H1 (cell line): Measurements from ENCODE around the gene OPCML. TPM values are rescaled to one million over a fixed set of nuclear protein-coding genes. Genes with fewer than 3 reads are reported as not detected.

Source experiments
- CHD7 ChIP-seq: fragments of 300-600 bp; sonication (generic); IDR thresholded peaks from 2 replicates; pipeline ENCODE4 v1.7.1; 2012; ENCODE audit warnings: low read length, moderate library complexity, mild to moderate bottlenecking, inconsistent platforms; ENCODE audit not compliant: insufficient replicate concordance
- ZNF274 ChIP-seq: IDR thresholded peaks from 2 replicates; pipeline ENCODE4 v1.7.0; 2012; ENCODE audit warnings: low read length, borderline replicate concordance; ENCODE audit errors: extremely low read depth
- polyA plus RNA-seq, 7 experiments: library from polyadenylated mRNA; depleted of rRNA in 3 of 7; stranded (reverse) in 5 of 7; unstranded in 2 of 7; fragments of >200 nt in 5 of 7; fragments of 200-250 nt in 2 of 7; gene quantifications; 1 replicate in 5 of 7; 2 replicates in 1 of 7; 4 replicates in 1 of 7; pipeline versions ENCODE4 v1.2.1 to v1.2.3, GENCODE V29; 2011 to 2013; ENCODE audit warnings: missing spikeins in 2 of 7, mixed read lengths in 2 of 7
- total RNA-seq: library from RNA; stranded (reverse); fragmentation: NEBNext Ultra II Directional; extraction: Animal tissue kit (Norgen Biotek cat#: 25700); gene quantifications from 2 replicates; pipeline ENCODE4 v1.2.1, GENCODE V29; 2021

OPCML gene
- total and polyA plus RNA-seq, 2 of the 8 experiments (the other 6 are each of a cell fraction or from before 2014, with no cell fraction given): 2.3 to 3.1 TPM

- TF ChIP-seq CHD7 (no peak), ZNF274 (no peak)
These were observed 221.1 kb downstream of the OPCML start (continued) for GRCh38 chr11:133311230-133311629.
